ENCODE results near the gene SPRY1.

DNA sequence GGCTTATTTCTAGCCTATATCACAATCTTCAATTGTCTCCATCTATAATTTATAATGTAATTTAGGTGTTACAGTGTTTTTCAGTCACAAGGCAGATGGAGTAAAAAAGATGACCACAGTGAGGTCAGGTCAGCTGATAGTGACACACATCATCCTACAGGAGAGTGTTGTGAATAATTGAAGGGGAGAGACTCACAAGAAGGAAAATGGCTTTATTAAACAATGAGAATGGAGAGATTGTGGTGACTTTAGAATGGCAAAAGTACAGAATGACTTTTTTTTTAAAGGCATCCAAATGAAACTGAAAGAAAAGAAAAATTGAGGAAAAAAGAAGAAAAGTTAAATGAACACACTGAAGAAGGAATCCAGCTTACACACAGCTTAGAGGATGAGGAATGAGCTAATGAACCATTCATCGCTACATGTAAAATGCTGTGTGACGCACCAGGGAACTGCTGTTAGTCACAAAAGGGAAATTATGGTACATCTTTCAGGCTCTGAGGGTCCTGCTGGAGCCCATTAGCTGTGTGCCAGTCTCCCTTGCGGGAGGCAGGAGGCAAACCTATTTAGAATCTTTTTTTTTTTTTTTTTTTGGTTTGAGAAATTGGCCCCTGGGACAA lies 56.6 kb downstream of the SPRY1 start:
- TF ChIP-seq, protein P1, sequence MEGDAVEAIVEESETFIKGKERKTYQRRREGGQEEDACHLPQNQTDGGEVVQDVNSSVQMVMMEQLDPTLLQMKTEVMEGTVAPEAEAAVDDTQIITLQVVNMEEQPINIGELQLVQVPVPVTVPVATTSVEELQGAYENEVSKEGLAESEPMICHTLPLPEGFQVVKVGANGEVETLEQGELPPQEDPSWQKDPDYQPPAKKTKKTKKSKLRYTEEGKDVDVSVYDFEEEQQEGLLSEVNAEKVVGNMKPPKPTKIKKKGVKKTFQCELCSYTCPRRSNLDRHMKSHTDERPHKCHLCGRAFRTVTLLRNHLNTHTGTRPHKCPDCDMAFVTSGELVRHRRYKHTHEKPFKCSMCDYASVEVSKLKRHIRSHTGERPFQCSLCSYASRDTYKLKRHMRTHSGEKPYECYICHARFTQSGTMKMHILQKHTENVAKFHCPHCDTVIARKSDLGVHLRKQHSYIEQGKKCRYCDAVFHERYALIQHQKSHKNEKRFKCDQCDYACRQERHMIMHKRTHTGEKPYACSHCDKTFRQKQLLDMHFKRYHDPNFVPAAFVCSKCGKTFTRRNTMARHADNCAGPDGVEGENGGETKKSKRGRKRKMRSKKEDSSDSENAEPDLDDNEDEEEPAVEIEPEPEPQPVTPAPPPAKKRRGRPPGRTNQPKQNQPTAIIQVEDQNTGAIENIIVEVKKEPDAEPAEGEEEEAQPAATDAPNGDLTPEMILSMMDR (IDR thresholded peaks at IDR 0.05 in 4 of 5, conservative IDR thresholded peaks at IDR 0.05 in 1 of 5) = no peak
- TF ChIP-seq POLR2A (IDR thresholded peaks at IDR 0.05) = no peak
